Keratinocyte (primary cell): ENCODE data around the gene BSDC1. TPM values are rescaled to one million over a fixed set of nuclear protein-coding genes. Genes with fewer than 3 reads are reported as not detected.

ENCODE experiments used
- DNase-seq: peaks from one replicate; pipeline ENCODE4 v3.0.0-alpha.2; 2011; ENCODE audit warnings: low read depth, missing footprints, low spot score
- FAIRE-seq: peaks from 2 replicates; lab custom pipeline; 2011; peaks lifted over from hg19 to GRCh38; lab: Jason Lieb, UNC
- H2AFZ ChIP-seq: 2 replicates; pipeline ENCODE4 v1.6.0; 2012; ENCODE audit warnings: low read length, control low read depth, inconsistent platforms; ENCODE audit not compliant: control insufficient read depth
- H3K27ac ChIP-seq: 2 replicates; pipeline ENCODE4 v1.5.1; 2011; ENCODE audit warnings: low read length; ENCODE audit not compliant: control insufficient read depth, insufficient read depth
- H3K27me3 ChIP-seq: 3 replicates; pipeline ENCODE4 v1.6.0; 2011; ENCODE audit warnings: low read length; ENCODE audit not compliant: control insufficient read depth, insufficient read depth; ENCODE audit errors: extremely low read depth
- H3K36me3 ChIP-seq, 2 experiments: 2 replicates in 1 of 2; 3 replicates in 1 of 2; pipeline ENCODE4 v1.5.1; 2011; ENCODE audit warnings: low read length in 2 of 2, mild to moderate bottlenecking in 1 of 2; ENCODE audit not compliant: control insufficient read depth in 2 of 2, insufficient read depth in 2 of 2; ENCODE audit errors: extremely low read depth in 1 of 2
- H3K4me1 ChIP-seq: 3 replicates; pipeline ENCODE4 v1.5.1; 2011; ENCODE audit warnings: low read length; ENCODE audit not compliant: control insufficient read depth, insufficient read depth; ENCODE audit errors: extremely low read depth
- H3K4me2 ChIP-seq: 3 replicates; pipeline ENCODE4 v1.6.0; 2011; ENCODE audit warnings: low read depth, low read length; ENCODE audit not compliant: control insufficient read depth, insufficient read depth; ENCODE audit errors: extremely low read depth
- H3K4me3 ChIP-seq, 3 experiments: fragments of 200-600 bp in 1 of 3; sonication (generic) in 1 of 3; 2 replicates in 2 of 3; 3 replicates in 1 of 3; pipeline ENCODE4 v1.5.1; 2011 to 2016; ENCODE audit warnings: low read length in 3 of 3, mild to moderate bottlenecking in 3 of 3, control low read depth in 2 of 3, inconsistent platforms in 1 of 3, low read depth in 1 of 3, mixed read lengths in 1 of 3, mixed run types in 1 of 3, moderate library complexity in 1 of 3; ENCODE audit not compliant: control insufficient read depth in 2 of 3, insufficient read depth in 2 of 3; ENCODE audit errors: extremely low read depth in 1 of 3
- H3K79me2 ChIP-seq: 2 replicates; pipeline ENCODE4 v1.6.0; 2012; ENCODE audit warnings: low read length; ENCODE audit not compliant: control insufficient read depth, insufficient read depth
- H3K9ac ChIP-seq: 3 replicates; pipeline ENCODE4 v1.6.0; 2011; ENCODE audit warnings: low read length; ENCODE audit not compliant: control insufficient read depth, insufficient read depth; ENCODE audit errors: extremely low read depth
- H3K9me1 ChIP-seq: 3 replicates; pipeline ENCODE4 v1.6.0; 2011; ENCODE audit warnings: low read length; ENCODE audit not compliant: control insufficient read depth, insufficient read depth; ENCODE audit errors: extremely low read depth
- H3K9me3 ChIP-seq: 2 replicates; pipeline ENCODE4 v1.5.1; 2012; ENCODE audit warnings: low read depth, low read length; ENCODE audit not compliant: control insufficient read depth
- H4K20me1 ChIP-seq: 3 replicates; pipeline ENCODE4 v1.6.0; 2011; ENCODE audit warnings: low read length; ENCODE audit not compliant: control insufficient read depth, insufficient read depth; ENCODE audit errors: extremely low read depth
- CTCF ChIP-seq, 3 experiments: IDR thresholded peaks in 1 of 3; conservative IDR thresholded peaks in 1 of 3; optimal IDR thresholded peaks in 1 of 3; 2 replicates in 2 of 3; 3 replicates in 1 of 3; pipeline versions ENCODE3 to v1.5.1; 2011; ENCODE audit warnings: low read length in 3 of 3, mild to moderate bottlenecking in 3 of 3, moderate library complexity in 2 of 3, control low read depth in 1 of 3, inconsistent platforms in 1 of 3; ENCODE audit not compliant: insufficient read depth in 2 of 3; ENCODE audit errors: extremely low read depth in 1 of 3
- EZH2 ChIP-seq: IDR thresholded peaks from one replicate; pipeline ENCODE4 v1.6.1; 2012; ENCODE audit warnings: inconsistent platforms, mild to moderate bottlenecking, low read length, moderate library complexity
- dilution Hi-C: fragments of 300-500 bp; cut with MboI; formaldehyde crosslinking; loops from one replicate; pipeline ENCODE4 v1.7.0; 2020; ENCODE audit warnings: low sequenced_read_pairs; ENCODE audit not compliant: extremely low pct_ligation_motif_present
- polyA plus RNA-seq, 5 experiments: library from polyadenylated mRNA; depleted of rRNA in 3 of 5; stranded (reverse) in 3 of 5; stranded (forward) in 1 of 5; unstranded in 1 of 5; fragments of >200 nt; gene quantifications; 1 replicate in 1 of 5; 2 replicates in 3 of 5; 3 replicates in 1 of 5; pipeline versions ENCODE4 v1.2.1 to v1.2.3, GENCODE V29; 2011 to 2012; ENCODE audit warnings: missing spikeins in 2 of 5, low read depth in 1 of 5, low replicate concordance in 1 of 5

The BSDC1 gene
- polyA plus RNA-seq, 1 donor (not counting 4 experiments of a cell fraction or from before 2014, with no cell fraction given) = 38.1 TPM

- Histone ChIP-seq H3K4me1 (no peaks in the 10 kb centered on the region), H3K27me3 (no peaks in the 10 kb centered on the region), H2AFZ (no peak overlapping the region), H3K4me2 (no peak overlapping the region), H3K9me3 (no peaks in the 10 kb centered on the region), H3K9ac (no peak overlapping the region), H3K9me1 (no peaks in the 10 kb centered on the region), H4K20me1 (no peaks in the 10 kb centered on the region), H3K79me2 (no peaks in the 10 kb centered on the region), H3K36me3 (peaks cover 21 to 28% of the 10 kb centered on the region in 2 experiments), H3K4me3 (no peak overlapping the region), H3K27ac (no peak overlapping the region)
- dilution Hi-C loops = no loop called here
- TF ChIP-seq CTCF (optimal IDR thresholded peaks at IDR 0.05 in 1 of 3, IDR thresholded peaks at IDR 0.05 in 1 of 3, conservative IDR thresholded peaks at IDR 0.05 in 1 of 3; ENCODE audit: extremely low read depth in 1 of 3, insufficient read depth in 2 of 3, low read length in 3 of 3) (no peak), EZH2 (no peak)
- DNase-seq (no peak), FAIRE-seq (no peak)
These were observed 29.4 kb downstream of the BSDC1 start for GRCh38 chr1:32364836-32365235.

GRCh38 chr1:32363713-32364112, 30.5 kb downstream of the BSDC1 start:
- no peak for DNase-seq
- Histone ChIP-seq H3K9me3 (no peaks in the 10 kb centered on the region), H3K4me2 (no peak overlapping the region), H3K9ac (no peak overlapping the region), H3K27me3 (no peaks in the 10 kb centered on the region), H3K4me1 (no peaks in the 10 kb centered on the region), H3K4me3 (no peak overlapping the region), H3K36me3 (peaks cover 19 to 22% of the 10 kb centered on the region in 2 experiments), H3K27ac (no peak overlapping the region), H2AFZ (no peak overlapping the region), H4K20me1 (no peaks in the 10 kb centered on the region), H3K79me2 (no peaks in the 10 kb centered on the region), H3K9me1 (no peaks in the 10 kb centered on the region)
- no peak for FAIRE-seq
- dilution Hi-C loops = no loop called here
- no peak for TF ChIP-seq CTCF (optimal IDR thresholded peaks at IDR 0.05 in 1 of 3, IDR thresholded peaks at IDR 0.05 in 1 of 3, conservative IDR thresholded peaks at IDR 0.05 in 1 of 3; ENCODE audit: extremely low read depth in 1 of 3, insufficient read depth in 2 of 3, low read length in 3 of 3)
- no peak for TF ChIP-seq EZH2
